Astrocyte of the spinal cord (primary cell): ENCODE measurements around the gene STXBP5.

Experiments used
- DNase-seq: peaks from one replicate; pipeline ENCODE4 v3.0.0; 2011; ENCODE audit warnings: low read depth, low spot score
- H3K4me3 ChIP-seq: 2 replicates; pipeline ENCODE4 v1.5.1; 2011; ENCODE audit warnings: low read depth, mild to moderate bottlenecking, low read length, moderate library complexity
- CTCF ChIP-seq: IDR thresholded peaks from 2 replicates; pipeline ENCODE4 v1.5.1; 2012; ENCODE audit warnings: low read depth, mild to moderate bottlenecking, low read length, inconsistent platforms
- in situ Hi-C: cut with HindIII; loops from 2 replicates; pipeline ENCODE4 v1.10.0; 2017; ENCODE audit warnings: low sequenced_read_pairs

STXBP5 gene

GRCh38 chr6:147176795-147177194 is 27.4 kb upstream of the STXBP5 start:
- no peak for TF ChIP-seq CTCF
- in situ Hi-C loops: no loop called here
- DNase-seq: no peak
- no peak overlapping the region for H3K4me3 ChIP-seq

GRCh38 chr6:147177286-147177685 is 26.9 kb upstream of the STXBP5 start:
- DNase-seq: no peak
- no peak for TF ChIP-seq CTCF
- in situ Hi-C loops: no loop called here
- H3K4me3 ChIP-seq: no peak overlapping the region

GRCh38 chr6:147178355-147178754 is 25.9 kb upstream of the STXBP5 start:
- DNase-seq: no peak
- H3K4me3 ChIP-seq: no peak overlapping the region
- in situ Hi-C loops: no loop called here
- no peak for TF ChIP-seq CTCF

- in situ Hi-C loops: no loop called here
- no peak for DNase-seq
These were observed 24.4 kb upstream of the STXBP5 start for GRCh38 chr6:147179809-147180208.

GRCh38 chr6:147180926-147181325 is 23.3 kb upstream of the STXBP5 start:
- no peak for TF ChIP-seq CTCF
- in situ Hi-C loops: no loop called here
- DNase-seq: no peak
- H3K4me3 ChIP-seq: no peak overlapping the region

More at GRCh38 chr6:147179809-147180208, 24.4 kb upstream of the STXBP5 start:
- no peak for TF ChIP-seq CTCF
- no peak overlapping the region for H3K4me3 ChIP-seq

GRCh38 chr6:147184379-147184778 is 19.8 kb upstream of the STXBP5 start:
- H3K4me3 ChIP-seq: no peak overlapping the region
- TF ChIP-seq CTCF: no peak
- in situ Hi-C loops: no loop called here
- DNase-seq: no peak

- H3K4me3 ChIP-seq: no peak overlapping the region
- no peak for TF ChIP-seq CTCF
- in situ Hi-C loops: no loop called here
- no peak for DNase-seq
These were observed 19.0 kb upstream of the STXBP5 start for GRCh38 chr6:147185216-147185615.
